ENCODE measurements around the gene LMOD1. TPM values are rescaled to one million over a fixed set of nuclear protein-coding genes. Genes with fewer than 3 reads are reported as not detected.
A peak's percentile ranks its signal among the peaks of the same experiment; 100 is the strongest.

Gene LMOD1
- polyA plus RNA-seq, 1 experiment: 112 TPM

DNA sequence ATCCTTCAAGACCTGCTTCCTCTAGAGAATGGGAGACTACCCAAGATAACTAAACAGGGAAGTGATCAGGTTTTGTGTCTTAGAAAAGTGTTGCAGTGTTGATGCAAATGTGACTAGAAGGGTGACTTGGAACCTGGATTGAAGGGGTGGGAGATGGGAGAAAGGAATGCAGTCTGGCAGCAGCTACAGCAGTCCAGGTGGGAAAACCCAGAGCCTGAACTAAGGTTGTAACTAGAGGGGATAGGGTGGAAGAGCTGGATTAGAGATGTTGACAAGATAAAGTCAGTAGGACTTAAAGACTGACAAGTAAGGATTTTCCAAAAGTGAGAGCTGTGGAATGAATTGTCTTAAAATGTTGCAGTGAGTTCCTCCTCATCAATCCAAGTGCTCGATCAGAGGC is 64.7 kb downstream of the LMOD1 start:
- DNase-seq (ENCODE audit: low read depth): no peak
- TF ChIP-seq, protein P1, sequence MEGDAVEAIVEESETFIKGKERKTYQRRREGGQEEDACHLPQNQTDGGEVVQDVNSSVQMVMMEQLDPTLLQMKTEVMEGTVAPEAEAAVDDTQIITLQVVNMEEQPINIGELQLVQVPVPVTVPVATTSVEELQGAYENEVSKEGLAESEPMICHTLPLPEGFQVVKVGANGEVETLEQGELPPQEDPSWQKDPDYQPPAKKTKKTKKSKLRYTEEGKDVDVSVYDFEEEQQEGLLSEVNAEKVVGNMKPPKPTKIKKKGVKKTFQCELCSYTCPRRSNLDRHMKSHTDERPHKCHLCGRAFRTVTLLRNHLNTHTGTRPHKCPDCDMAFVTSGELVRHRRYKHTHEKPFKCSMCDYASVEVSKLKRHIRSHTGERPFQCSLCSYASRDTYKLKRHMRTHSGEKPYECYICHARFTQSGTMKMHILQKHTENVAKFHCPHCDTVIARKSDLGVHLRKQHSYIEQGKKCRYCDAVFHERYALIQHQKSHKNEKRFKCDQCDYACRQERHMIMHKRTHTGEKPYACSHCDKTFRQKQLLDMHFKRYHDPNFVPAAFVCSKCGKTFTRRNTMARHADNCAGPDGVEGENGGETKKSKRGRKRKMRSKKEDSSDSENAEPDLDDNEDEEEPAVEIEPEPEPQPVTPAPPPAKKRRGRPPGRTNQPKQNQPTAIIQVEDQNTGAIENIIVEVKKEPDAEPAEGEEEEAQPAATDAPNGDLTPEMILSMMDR (IDR thresholded peaks at IDR 0.05; ENCODE audit: insufficient read depth, low read depth, low read length): no peak
- CTCF ChIA-PET: interaction anchor here (1.4 to 5.0 kb wide), 2 partner anchors 65 to 92 kb away, joined by 3 to 48 read pairs; partner anchors contain the start of gene LMOD1
- H3K4me3 ChIP-seq (ENCODE audit: low read depth, low read length): no peak overlapping the region
- H3K27me3 ChIP-seq (ENCODE audit: control insufficient read depth, insufficient read depth, low read length): no peaks in the 10 kb centered on the region
- POLR2A ChIA-PET: no interaction called here
- no peaks in the 10 kb centered on the region for H3K36me3 ChIP-seq (ENCODE audit: control insufficient read depth, insufficient read depth, low read length)

DNA sequence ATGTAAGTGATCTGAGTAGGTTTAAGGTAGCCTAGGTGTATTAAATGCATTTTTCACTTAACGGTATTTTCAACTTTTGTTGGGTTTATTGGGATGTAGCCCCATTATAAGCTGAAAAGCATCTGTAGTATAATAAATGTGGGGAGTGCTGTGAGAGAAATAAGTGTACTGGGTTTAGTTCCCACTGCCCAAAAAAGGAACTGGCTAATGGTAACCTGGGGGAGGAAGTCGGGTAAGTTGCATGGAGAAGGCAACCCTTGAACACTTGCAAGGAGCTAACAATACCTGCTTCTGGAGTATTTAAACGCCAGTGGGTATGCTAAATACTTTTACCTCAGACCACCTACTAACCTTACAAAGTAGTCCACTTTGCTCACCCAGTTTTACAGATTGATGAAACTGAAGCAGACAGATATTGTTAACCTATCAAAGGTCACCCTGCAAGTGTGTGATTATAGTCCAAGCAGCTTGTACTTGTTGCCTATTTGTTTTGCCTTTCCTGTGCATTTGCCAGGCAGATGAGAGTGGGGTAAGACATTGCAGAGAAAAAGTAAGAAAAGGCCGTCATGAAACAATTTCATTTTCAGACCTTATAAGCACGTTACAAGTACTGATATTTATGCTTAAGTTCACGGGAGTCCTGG is 65.3 kb downstream of the LMOD1 start:
- TF ChIP-seq, protein P1 (IDR thresholded peaks at IDR 0.05; ENCODE audit: insufficient read depth, low read depth, low read length): no peak
- no peak for DNase-seq (ENCODE audit: low read depth)
- Histone ChIP-seq H3K27me3 (ENCODE audit: control insufficient read depth, insufficient read depth, low read length) (no peaks in the 10 kb centered on the region), H3K4me3 (ENCODE audit: low read depth, low read length) (no peak overlapping the region), H3K36me3 (ENCODE audit: control insufficient read depth, insufficient read depth, low read length) (no peaks in the 10 kb centered on the region)
- ChIA-PET POLR2A (no interaction called here), CTCF (interaction anchor here (0.9 to 5.0 kb wide), 4 partner anchors 11 to 92 kb away, joined by 3 to 48 read pairs (median 4); partner anchors contain the start of gene LMOD1)

DNA sequence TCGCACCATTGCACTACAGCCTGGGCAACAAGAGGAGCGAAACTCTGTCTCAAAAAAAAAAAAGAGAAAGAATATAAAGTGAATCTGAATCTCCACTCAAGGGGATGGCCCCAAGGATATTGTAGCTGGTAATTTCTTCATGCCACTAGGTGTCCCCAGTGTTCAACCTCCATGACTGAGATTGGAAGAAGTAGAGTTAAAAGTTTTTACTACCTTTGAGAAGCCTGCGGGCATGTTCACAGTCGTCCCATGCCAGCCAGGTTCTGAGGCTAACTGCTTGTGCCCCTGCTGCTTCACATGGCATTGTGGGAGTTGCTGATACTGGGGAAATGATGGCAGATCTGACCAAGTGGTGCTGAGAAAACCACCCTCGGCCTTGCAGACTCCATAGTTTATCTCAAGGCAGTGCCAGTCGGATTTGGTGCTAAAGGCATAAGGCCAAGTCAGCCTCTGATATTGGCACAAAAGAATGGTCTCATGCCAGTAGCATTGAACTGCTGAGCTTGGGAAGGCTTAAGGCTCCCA is 68.4 kb downstream of the LMOD1 start:
- TF ChIP-seq, protein P1 (IDR thresholded peaks at IDR 0.05; ENCODE audit: insufficient read depth, low read depth, low read length): peak; percentile 71
- ChIA-PET POLR2A (interaction anchor here (0.6 to 0.9 kb wide), 2 partner anchors 104 to 138 kb away, joined by 3 read pairs; partner anchors contain the start of gene RNPEP), CTCF (interaction anchor here (0.6 to 5.0 kb wide), 16 partner anchors 9 to 355 kb away, joined by 3 to 48 read pairs (median 4); partner anchors contain the start of genes RNPEP and SHISA4)
- no peaks in the 10 kb centered on the region for H3K27me3 ChIP-seq (ENCODE audit: control insufficient read depth, insufficient read depth, low read length)
- DNase-seq (ENCODE audit: low read depth): no peak
- H3K4me3 ChIP-seq (ENCODE audit: low read depth, low read length): no peak overlapping the region
- H3K36me3 ChIP-seq (ENCODE audit: control insufficient read depth, insufficient read depth, low read length): peaks cover 12% of the 10 kb centered on the region

DNA sequence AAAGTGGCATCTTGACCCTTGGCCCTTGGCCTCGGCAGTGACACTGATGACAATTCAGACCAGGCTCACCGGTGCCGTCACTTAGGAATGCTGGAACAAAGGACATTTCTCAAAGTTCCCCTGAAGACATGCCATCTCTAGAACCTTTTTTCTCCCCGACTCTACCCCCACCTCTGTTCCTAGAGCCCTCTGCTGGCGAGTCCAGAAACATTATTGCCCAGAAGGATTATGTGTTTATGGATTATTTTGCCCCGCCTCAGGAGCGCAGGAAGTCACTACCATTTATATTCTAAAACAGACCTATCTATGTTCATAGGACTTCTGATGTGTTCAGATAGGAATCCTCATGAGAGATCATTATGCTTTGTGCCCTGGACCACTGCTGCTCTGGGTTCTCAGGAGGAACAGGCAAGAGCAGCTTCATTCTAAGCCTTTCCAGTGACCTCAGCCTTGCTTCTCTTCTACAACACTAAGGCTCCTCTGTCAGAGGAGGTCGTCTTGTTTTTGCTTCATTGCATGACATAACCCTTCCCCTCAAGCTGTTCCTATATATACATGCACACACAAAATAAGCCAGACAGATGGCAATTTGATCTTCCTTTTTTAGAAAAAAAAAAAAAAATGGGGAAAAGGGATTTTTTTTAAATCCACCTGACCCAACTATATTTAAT is 70.1 kb downstream of the LMOD1 start:
- Histone ChIP-seq H3K36me3 (ENCODE audit: control insufficient read depth, insufficient read depth, low read length) (peaks cover 14% of the 10 kb centered on the region), H3K4me3 (ENCODE audit: low read depth, low read length) (no peak overlapping the region), H3K27me3 (ENCODE audit: control insufficient read depth, insufficient read depth, low read length) (no peaks in the 10 kb centered on the region)
- TF ChIP-seq, protein P1 (IDR thresholded peaks at IDR 0.05; ENCODE audit: insufficient read depth, low read depth, low read length): peak; percentile 55
- ChIA-PET CTCF (interaction anchor here (0.7 to 3.8 kb wide), 8 partner anchors 8 to 123 kb away, joined by 3 to 21 read pairs (median 4); partner anchors contain the start of gene SHISA4), POLR2A (no interaction called here)
- no peak for DNase-seq (ENCODE audit: low read depth)

DNA sequence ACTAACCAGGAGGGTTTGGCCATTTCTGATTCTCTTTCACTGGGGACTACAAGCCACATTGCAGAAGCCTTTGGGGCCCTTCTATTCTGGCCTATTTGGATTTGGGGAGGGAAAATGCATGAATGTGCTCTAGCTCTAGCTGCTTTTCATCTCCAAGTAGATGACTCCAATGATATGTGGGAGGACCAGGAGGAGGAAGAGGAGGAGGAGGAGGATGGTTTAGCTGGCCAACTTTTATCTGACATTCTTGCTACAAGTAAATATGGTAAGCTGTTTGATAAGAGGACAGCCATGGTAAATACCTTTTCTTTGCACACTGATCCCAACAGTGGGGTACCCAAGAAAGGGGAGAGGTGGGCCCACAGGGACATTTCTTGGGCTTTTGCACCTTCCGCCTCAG is 71.7 kb downstream of the LMOD1 start:
- POLR2A ChIA-PET: no interaction called here
- CTCF ChIA-PET: interaction anchor here (0.8 to 3.8 kb wide), 6 partner anchors 8 to 344 kb away, joined by 3 to 21 read pairs (median 5); no protein-coding TSS in a partner anchor
- TF ChIP-seq, protein P1 (IDR thresholded peaks at IDR 0.05; ENCODE audit: insufficient read depth, low read depth, low read length): no peak
- Histone ChIP-seq H3K36me3 (ENCODE audit: control insufficient read depth, insufficient read depth, low read length) (peaks cover 19% of the 10 kb centered on the region), H3K4me3 (ENCODE audit: low read depth, low read length) (no peak overlapping the region), H3K27me3 (ENCODE audit: control insufficient read depth, insufficient read depth, low read length) (no peaks in the 10 kb centered on the region)
- DNase-seq (ENCODE audit: low read depth): no peak
